Measurements from ENCODE around the gene MSL3.

Gene MSL3

GRCh38 chrX:11753668-11754067, 4.4 kb upstream of the MSL3 start:
- no peak for TF ChIP-seq CTCF (IDR thresholded peaks at IDR 0.05)
- no peak overlapping the region for H3K4me3 ChIP-seq
- no peak for DNase-seq (ENCODE audit: low spot score)
- H3K27ac ChIP-seq, result no peak overlapping the region

- Histone ChIP-seq H3K4me3 (no peak overlapping the region), H3K27ac (no peak overlapping the region)
- DNase-seq (ENCODE audit: low spot score), result no peak
- TF ChIP-seq CTCF (IDR thresholded peaks at IDR 0.05), result no peak
Measured at GRCh38 chrX:11754958-11755645, 2.9 kb upstream of the MSL3 start.

- no peak for TF ChIP-seq CTCF (IDR thresholded peaks at IDR 0.05)
- no peak for DNase-seq (ENCODE audit: low spot score)
- H3K27ac ChIP-seq, result no peak overlapping the region
- H3K4me3 ChIP-seq, result no peak overlapping the region
Measured at GRCh38 chrX:11755724-11756123, 2.3 kb upstream of the MSL3 start.

GRCh38 chrX:11756354-11757318, 1.4 kb upstream of the MSL3 start:
- Histone ChIP-seq H3K27ac (peak overlapping the region; percentile 67 to 89), H3K4me3 (peak overlapping the region; percentile 72)
- no peak for DNase-seq (ENCODE audit: low spot score)
- no peak for TF ChIP-seq CTCF (IDR thresholded peaks at IDR 0.05)

- peak overlapping the region; percentile 67 to 89 for H3K27ac ChIP-seq
- H3K4me3 ChIP-seq, result peak overlapping the region; percentile 72
- DNase-seq (ENCODE audit: low spot score), result no peak
- TF ChIP-seq CTCF (IDR thresholded peaks at IDR 0.05), result no peak
Measured at GRCh38 chrX:11757397-11757718, 679 bp upstream of the MSL3 start.

- Histone ChIP-seq H3K27ac (peak overlapping the region; percentile 85 to 89), H3K4me3 (peak overlapping the region; percentile 72)
- TF ChIP-seq CTCF (IDR thresholded peaks at IDR 0.05), result peak; percentile 64
- DNase-seq (ENCODE audit: low spot score), result peak; percentile 88
Measured at GRCh38 chrX:11758400-11759171, 549 bp downstream of the MSL3 start.

Measured in coronary artery (tissue), 2 donors.